Left renal cortex interstitium (tissue), 4 donors: ENCODE data around the gene NKX1-1. TPM values are rescaled to one million over a fixed set of nuclear protein-coding genes. Genes with fewer than 3 reads are reported as not detected.

Experiments
- DNase-seq, 4 donors: peaks; one replicate each; pipeline ENCODE4 v3.0.0-alpha.2; 2013; ENCODE audit warnings: low read depth in 4 of 4, low spot score in 2 of 4, missing footprints in 1 of 4
- polyA plus RNA-seq, 4 donors: library from polyadenylated mRNA; unstranded; fragments of 120-200 nt; gene quantifications; one replicate each; pipeline ENCODE4 v1.2.1, GENCODE V29; 2013; ENCODE audit not compliant: insufficient read length in 4 of 4

Gene NKX1-1
- polyA plus RNA-seq, 4 donors, result not detected

GRCh38 chr4:1362046-1362445 is 44.2 kb downstream of the NKX1-1 start:
- no peak for DNase-seq

DNA sequence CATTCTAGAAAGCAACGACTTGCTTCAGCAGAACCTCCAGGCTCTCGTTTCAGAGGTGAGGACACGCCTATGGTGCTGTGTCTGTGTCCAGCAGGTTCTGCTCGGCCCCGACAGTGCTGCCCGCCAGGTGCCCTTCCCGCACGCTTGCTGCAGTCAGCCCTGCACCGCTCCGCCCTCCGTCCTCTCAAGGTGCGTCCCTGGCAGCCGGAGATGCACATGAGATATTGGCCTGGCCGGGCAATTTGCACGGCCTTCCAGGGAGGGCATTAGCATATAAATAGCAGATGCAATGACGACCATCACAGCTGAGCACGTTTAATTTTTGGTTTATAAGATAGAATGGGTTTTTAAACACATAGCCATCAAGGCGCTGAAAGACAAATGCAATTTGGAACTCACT is 44.8 kb downstream of the NKX1-1 start:
- no peak for DNase-seq

DNA sequence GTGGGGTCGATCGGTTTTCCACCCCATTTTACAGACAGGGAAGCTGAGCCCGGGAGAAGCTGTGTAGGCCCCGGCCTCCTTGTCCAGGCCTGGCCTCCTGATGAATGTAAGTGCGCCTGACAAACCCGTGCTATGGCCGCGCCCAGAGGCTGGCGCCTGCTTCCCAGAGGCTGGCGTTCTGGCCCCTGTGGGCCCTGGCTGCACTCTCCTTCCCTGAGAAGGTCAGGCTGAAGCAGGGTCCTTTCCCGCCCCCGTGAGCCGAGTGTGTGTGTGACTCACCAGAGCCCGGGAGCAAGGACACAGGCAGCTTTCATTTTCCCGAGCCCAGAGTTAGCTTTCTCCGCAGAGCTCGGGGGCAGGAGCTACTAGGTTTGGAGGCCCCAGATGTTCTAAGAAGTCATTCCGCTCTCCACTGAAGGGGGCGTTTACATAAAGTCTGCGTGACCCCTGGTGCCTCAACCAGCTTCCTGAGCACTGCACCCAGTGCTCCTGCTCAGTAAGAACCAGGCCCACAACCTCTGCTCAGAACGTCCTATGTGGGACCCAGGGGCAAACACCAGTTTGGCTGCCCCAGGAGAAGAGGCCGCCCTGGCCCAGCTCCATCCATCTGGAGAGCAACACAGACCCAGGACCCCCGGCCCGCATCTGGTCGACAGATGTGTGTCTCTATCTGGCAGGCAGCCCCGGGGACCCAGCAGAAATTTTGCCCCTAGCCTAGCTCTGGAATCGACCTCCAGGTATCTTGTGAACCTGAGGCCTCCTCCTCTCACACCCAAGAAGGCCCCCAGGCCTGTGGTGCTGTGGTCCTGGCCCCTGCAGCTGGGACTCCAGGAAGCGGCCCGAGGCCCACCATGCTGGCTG is 45.6 kb downstream of the NKX1-1 start:
- DNase-seq, result no peak

GRCh38 chr4:1359976-1360375 is 46.3 kb downstream of the NKX1-1 start:
- DNase-seq, result no peak

DNA sequence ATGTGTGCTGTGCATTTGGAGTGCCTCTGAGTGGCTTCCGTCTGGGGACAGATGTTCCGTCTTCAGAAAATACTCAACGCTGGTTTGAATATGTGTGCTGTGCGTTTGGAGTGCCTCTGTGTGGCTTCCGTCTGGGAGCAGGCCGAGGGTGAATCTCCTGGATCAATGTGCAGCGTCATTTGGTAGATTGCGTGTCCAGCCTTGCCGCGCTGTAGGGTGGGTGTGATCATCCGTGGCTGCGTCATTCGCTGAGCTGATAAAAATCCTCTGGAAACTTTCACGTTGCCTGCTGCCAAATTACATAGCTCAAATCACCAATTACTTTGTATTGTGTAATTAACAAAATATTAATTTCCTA is 47.1 kb downstream of the NKX1-1 start:
- no peak for DNase-seq

GRCh38 chr4:1358421-1359143 is 47.7 kb downstream of the NKX1-1 start:
- no peak for DNase-seq

GRCh38 chr4:1357356-1358248 is 48.6 kb downstream of the NKX1-1 start:
- no peak for DNase-seq

DNA sequence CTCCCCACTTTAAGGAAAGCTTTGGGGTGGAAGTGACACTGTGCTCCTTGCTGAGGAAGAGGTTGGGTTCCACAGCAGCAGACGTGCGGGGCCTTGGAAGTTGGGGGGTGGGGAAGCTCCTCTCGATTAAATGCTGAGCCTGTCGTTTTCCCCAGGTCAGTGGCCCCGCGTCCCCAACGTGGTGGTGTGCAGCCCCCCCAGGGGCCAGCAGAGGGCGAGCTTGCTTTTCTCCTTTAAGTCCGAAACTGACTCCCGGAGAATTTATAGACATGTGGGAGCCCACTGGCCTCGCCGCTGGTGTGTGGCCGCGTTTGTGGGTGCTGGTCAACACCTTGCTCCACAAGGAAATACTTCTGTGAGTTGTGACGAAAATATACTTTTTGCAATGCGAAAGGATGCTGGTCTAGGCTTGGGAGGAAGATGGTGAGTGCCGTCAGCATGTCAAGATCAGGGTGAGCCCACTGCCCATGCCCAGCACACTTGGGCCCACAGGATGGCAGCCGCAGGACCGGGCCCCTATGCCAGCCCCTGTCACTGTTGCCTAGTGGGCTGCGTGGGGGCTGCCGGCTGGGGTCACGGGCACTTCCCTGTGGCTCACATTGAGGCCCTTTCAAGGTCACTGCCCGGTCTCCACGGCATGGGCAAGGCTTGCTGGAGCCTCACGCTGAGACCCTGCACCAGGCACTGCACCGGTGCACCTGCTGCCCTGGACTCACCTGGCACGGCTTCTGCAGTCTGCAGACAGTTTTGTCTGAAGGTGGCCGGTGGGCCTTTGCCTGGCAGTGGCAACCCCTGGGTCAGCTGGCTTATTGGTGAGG is 49.9 kb downstream of the NKX1-1 start:
- peak in 2 of 4 donors; percentile 11 to 23 for DNase-seq

DNA sequence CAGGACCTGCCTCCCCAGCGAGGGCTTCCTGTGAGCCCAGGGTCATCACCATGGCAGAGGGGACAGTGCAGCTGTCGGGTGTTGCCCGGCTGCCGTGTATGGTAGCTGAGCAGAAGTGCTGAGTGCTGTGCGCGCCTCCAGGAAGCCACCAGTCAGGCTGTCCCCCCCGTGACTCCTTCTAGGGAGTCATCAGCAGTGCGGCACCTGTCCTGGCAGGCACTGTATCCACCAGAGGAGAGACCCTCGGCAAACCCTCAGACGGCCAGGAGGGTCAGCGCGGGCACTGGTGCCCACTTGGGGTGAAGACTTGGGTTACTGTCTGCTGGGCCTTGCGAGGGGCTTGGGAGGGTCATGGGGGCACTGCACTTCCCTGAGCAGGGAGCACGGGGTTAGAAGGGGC is 50.9 kb downstream of the NKX1-1 start:
- DNase-seq, result no peak

DNA sequence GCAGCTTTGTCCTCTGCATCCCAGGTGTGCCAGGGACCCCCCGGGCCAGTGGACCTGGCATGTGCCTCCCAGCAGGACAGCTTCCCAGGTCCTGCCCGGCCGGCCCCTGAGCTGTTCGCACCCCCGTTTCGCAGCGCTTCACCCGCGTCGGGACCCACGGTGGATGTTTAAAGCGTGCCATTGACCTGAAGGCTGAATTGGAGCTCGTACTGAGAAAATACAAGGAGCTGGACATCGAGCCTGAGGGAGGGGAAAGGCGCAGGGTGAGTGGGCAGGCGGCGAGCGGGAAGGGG is 51.3 kb downstream of the NKX1-1 start:
- no peak for DNase-seq

- no peak for DNase-seq
Measured at GRCh38 chr4:1354136-1354982, 51.9 kb downstream of the NKX1-1 start.

- DNase-seq, result no peak
Measured at GRCh38 chr4:1353186-1354055, 52.8 kb downstream of the NKX1-1 start.

Other genes starting within 250 kb of the NKX1-1 start
- gene SPON2, start 233.9 kb downstream of the NKX1-1 start, polyA plus RNA-seq, result 10 to 100 TPM; 10.3 to 15.1 (median 13.7) TPM
- 100 to 1,000 TPM; 106 to 172 (median 164) TPM for gene CTBP1, start 157.3 kb downstream of the NKX1-1 start, polyA plus RNA-seq
- 10 to 100 TPM; 58.6 to 83.3 (median 79.0) TPM for gene MAEA, start 116.6 kb downstream of the NKX1-1 start, polyA plus RNA-seq
- gene UVSSA, start 59.2 kb downstream of the NKX1-1 start, polyA plus RNA-seq, result 10 to 100 TPM in 2 of 4 donors, 1 to 10 TPM in 2; 4.9 to 23.8 (median 13.5) TPM